Loucy (cell line): ENCODE measurements around the gene MCEMP1.

Source experiments
- EZH2phosphoT487 ChIP-seq: fragments of 200-600 bp; IDR thresholded peaks from 2 replicates; pipeline ENCODE4 v1.6.1; 2018; ENCODE audit warnings: antibody characterized with exemption, mild to moderate bottlenecking, moderate library complexity, borderline replicate concordance
- TF ChIP-seq, protein P1 (sequence below): fragments of 200-600 bp; sonication (generic); conservative IDR thresholded peaks from 2 replicates; pipeline ENCODE4 v1.5.1; 2014; ENCODE audit warnings: mild to moderate bottlenecking, antibody characterized with exemption, low read length

GRCh38 chr19:7722231-7722651 lies 45.4 kb downstream of the MCEMP1 start:
- TF ChIP-seq, protein P1, sequence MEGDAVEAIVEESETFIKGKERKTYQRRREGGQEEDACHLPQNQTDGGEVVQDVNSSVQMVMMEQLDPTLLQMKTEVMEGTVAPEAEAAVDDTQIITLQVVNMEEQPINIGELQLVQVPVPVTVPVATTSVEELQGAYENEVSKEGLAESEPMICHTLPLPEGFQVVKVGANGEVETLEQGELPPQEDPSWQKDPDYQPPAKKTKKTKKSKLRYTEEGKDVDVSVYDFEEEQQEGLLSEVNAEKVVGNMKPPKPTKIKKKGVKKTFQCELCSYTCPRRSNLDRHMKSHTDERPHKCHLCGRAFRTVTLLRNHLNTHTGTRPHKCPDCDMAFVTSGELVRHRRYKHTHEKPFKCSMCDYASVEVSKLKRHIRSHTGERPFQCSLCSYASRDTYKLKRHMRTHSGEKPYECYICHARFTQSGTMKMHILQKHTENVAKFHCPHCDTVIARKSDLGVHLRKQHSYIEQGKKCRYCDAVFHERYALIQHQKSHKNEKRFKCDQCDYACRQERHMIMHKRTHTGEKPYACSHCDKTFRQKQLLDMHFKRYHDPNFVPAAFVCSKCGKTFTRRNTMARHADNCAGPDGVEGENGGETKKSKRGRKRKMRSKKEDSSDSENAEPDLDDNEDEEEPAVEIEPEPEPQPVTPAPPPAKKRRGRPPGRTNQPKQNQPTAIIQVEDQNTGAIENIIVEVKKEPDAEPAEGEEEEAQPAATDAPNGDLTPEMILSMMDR: no peak
- no peak for TF ChIP-seq EZH2phosphoT487
